ENCODE results near the gene PBX4.

- TF ChIP-seq POLR2A (IDR thresholded peaks at IDR 0.05; ENCODE audit: low read length): no peak
- TF ChIP-seq GATA1 (IDR thresholded peaks at IDR 0.05; ENCODE audit: low read depth, low read length): no peak
These were observed 5.6 kb upstream of the PBX4 start for GRCh38 chr19:19624032-19624570.
